GM12892 (cell line): ENCODE results near the gene MLF2.
"Not testable (repeated sequence)": the region's sequence is repeated elsewhere in the genome, so short reads cannot be mapped to it uniquely, and the experiment has no call there.

ENCODE experiments used
- DNase-seq: peaks from one replicate; pipeline ENCODE4 v3.0.0; 2011; ENCODE audit not compliant: insufficient read length
- FAIRE-seq: peaks from 2 replicates; lab custom pipeline; 2011; peaks lifted over from hg19 to GRCh38; lab: Jason Lieb, UNC
- POLR2A ChIP-seq: IDR thresholded peaks from 2 replicates; pipeline ENCODE4 v1.6.1; 2011; ENCODE audit warnings: low read depth, low read length, control low read depth
- POLR2AphosphoS5 ChIP-seq: IDR thresholded peaks from 2 replicates; pipeline ENCODE4 v1.6.1; 2011; ENCODE audit warnings: low read depth, low read length, control low read depth
- TAF1 ChIP-seq: IDR thresholded peaks from 2 replicates; pipeline ENCODE4 v1.6.1; 2011; ENCODE audit warnings: low read depth, mild to moderate bottlenecking, control low read depth, low read length, borderline replicate concordance

Gene MLF2

GRCh38 chr12:6716874-6717437, 36.0 kb downstream of the MLF2 start:
- DNase-seq (no peak), FAIRE-seq (no peak)
- TF ChIP-seq POLR2AphosphoS5 (no peak), TAF1 (no peak), POLR2A (no peak)

DNA sequence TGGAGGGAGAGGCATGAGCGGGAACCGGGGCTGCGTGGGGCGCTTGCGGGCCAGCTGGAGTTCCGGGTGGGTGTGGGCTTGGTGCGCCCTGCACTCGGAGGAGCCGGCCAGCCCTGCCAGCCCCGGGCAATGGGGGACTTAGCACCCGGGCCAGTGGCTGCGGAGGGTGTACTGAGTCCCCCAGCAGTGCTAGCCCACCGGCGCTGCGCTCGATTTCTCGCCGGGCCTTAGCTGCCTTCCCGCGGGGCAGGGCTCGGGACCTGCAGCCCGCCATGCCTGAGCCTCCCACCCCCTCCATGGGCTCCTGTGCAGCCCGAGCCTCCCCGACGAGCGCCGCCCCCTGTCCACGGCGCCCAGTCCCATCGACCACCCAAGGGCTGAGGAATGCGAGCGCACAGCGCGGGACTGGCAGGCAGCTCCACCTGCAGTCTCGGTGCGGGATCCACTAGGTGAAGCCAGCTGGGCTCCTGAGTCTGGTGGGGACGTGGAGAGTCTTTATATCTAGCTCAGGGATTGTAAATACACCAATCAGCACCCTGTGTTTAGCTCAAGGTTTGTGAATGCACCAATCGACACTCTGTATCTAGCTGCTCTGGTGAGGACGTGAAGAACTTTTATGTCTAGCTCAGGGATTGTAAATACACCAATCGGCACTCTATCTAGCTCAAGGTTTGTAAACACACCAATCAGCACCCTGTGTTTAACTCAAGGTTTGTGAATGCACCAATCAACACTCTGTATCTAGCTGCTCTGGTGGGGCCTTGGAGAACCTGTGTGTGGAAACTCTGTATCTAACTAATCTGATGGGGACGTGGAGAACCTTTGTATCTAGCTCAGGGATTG, 36.7 kb downstream of the MLF2 start:
- not testable (repeated sequence) for DNase-seq, FAIRE-seq

DNA sequence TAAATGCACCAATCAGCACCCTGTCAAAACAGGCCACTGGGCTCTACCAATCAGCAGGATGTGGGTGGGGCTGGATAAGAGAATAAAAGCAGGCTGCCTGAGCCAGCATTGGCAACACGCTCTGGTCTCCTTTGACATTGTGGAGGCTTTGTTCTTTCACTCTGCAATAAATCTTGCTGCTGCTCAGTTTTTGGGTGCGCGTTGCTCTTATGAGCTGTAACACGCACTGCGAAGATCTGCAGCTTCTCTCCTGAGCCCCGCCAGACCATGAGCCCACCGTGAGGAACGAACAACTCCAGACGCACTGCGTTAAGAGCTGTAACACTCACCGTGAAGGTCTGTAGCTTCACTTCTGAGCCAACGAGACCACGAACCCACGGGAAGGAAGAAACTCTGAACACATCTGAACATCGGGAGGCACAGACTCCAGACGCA, 44.0 kb downstream of the MLF2 start:
- FAIRE-seq (no peak), DNase-seq (no peak)
- TF ChIP-seq TAF1 (no peak), POLR2A (no peak), POLR2AphosphoS5 (no peak)

DNA sequence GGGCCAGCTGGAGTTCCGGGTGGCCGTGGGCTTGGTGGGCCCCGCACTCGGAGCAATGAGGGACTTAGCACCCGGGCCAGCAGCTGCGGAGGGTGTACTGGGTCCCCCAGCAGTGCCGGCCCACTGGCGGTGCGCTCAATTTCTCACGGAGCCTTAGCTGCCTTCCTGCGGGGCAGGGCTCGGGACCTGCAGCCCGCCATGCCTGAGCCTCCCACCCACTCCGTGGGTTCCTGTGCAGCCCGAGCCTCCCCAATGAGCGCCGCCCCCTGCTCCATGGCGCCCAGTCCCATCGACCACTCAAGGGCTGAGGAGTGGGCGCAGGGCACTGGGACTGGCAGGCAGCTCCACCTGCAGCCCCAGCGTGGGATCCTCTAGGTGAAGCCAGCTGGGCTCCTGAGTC, 44.6 kb downstream of the MLF2 start:
- FAIRE-seq, DNase-seq: not testable (repeated sequence)

DNA sequence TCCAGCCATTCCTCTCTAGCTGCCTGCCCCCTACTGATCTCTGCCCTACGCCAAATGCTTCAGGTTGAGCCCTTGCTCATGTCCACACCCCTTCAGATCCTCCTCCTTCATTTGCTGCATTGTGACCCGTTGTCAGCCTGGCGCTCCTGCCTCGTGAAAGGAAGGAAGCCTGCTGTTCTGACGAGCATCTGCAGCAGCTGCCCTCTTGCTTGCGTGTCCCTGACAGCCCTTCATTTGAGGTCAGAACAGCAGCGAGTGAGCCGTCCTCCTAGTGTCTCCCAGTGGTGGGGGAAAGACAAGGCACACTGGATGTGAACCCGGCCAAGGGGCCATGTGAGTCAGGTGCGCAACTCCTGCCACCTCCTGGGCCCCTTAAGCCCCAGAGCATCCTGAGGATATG, 49.3 kb downstream of the MLF2 start:
- no peak for DNase-seq
- FAIRE-seq: no peak
- TF ChIP-seq POLR2A: no peak
- no peak for TF ChIP-seq TAF1
- no peak for TF ChIP-seq POLR2AphosphoS5

DNA sequence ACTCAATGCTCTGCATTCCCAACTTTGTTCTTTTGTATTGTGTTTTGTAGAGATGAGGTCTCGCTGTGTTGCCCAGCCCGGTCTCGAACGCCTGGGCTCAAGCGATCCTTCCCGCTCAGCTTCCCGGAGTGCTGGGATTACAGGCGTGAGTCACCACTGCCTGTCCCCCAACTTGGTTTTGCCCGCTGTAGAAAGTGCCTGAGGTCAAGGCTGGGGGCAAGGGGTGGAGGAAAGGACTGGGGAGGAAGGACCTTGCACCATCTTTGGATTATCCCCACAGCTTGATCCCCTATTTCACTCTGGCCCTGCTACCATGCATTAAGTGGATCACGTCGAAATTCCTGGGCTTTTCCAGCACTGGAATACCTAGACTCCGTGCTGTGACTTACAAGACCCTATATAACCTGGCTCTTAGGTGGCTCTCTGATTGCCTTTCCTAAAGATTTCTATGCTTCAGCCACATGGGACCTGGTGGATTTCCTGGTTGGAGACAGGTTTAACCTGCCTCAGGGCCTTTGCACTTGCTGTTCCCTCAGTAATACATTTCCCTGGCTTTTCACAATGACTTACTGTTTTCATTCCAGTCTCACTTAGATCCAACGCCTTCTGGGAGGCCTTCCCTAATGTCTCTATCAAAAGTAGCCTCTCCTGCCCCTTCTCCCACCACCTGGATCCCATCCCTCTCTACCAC, 51.7 kb downstream of the MLF2 start:
- TF ChIP-seq POLR2AphosphoS5 (no peak), POLR2A (no peak), TAF1 (no peak)
- FAIRE-seq (no peak), DNase-seq (no peak)

GRCh38 chr12:6700646-6701051, 52.3 kb downstream of the MLF2 start, which contains the start of gene PIANP:
PIANP (minus strand) TSS chr12:6700815; CDS start chr12:6698061, 2,754 bp downstream.
- no peak for DNase-seq
- FAIRE-seq: no peak
- TF ChIP-seq POLR2A (no peak), POLR2AphosphoS5 (no peak), TAF1 (no peak)

GRCh38 chr12:6699989-6700645, 52.8 kb downstream of the MLF2 start:
- DNase-seq (no peak), FAIRE-seq (no peak)
- TF ChIP-seq POLR2A: no peak
- TF ChIP-seq POLR2AphosphoS5: no peak
- no peak for TF ChIP-seq TAF1

- FAIRE-seq (no peak), DNase-seq (no peak)
- TF ChIP-seq POLR2AphosphoS5: no peak
- TF ChIP-seq TAF1: no peak
- TF ChIP-seq POLR2A: no peak
Measured at GRCh38 chr12:6699259-6699988, 53.5 kb downstream of the MLF2 start.

DNA sequence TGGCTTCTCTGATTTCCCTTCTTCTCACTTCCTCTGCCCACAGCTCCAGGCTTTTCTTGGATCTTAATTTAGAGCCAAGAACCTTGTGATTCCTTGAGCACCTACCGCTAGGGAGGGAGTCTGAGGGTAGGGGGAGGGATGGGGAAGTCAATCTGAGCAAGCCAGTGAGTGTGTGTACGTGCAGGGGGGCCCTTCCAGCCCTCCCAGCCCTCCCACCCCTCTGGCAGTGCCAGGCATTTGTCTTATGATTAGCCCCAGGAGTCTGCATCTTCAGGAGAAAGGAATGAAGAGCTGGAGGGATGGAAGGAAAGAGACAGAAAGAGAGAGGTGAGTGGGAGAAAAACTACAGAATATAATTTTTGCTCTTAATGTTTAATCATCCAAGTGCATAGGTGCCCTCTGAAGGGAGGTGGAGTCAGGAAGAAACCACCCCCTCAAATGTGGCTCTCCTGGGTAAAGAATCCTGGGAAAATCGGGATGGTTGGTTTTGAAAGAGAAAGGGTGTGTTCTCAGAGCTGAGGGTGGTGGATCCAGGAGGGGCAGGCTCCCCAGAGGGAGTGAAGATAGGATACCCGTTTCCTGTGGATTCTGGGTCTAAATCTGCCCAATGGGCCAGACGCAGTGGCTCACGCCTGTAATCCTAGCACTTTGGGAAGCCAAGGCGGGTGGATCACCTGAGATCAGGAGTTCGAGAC, 54.4 kb downstream of the MLF2 start:
- FAIRE-seq (no peak), DNase-seq (no peak)
- TF ChIP-seq TAF1 (no peak), POLR2A (no peak), POLR2AphosphoS5 (no peak)
